NCI-H2081 (cell line): ENCODE data around the gene MREG.
"Not testable (repeated sequence)": the region's sequence is repeated elsewhere in the genome, so short reads cannot be mapped to it uniquely, and the experiment has no call there.

Source experiments
- DNase-seq, 2 experiments: peaks; one replicate each; lab custom pipeline; 2025; lab: John Stamatoyannopoulos, UW

Gene MREG

GRCh38 chr2:216021768-216022565 lies 8.6 kb upstream of the MREG start:
- DNase-seq: no peak

- no peak for DNase-seq
Observed at GRCh38 chr2:216018709-216019108, 5.4 kb upstream of the MREG start.

- no peak for DNase-seq
Observed at GRCh38 chr2:216017365-216017764, 4.0 kb upstream of the MREG start.

GRCh38 chr2:216016581-216016980 lies 3.2 kb upstream of the MREG start:
- no peak for DNase-seq

GRCh38 chr2:216015722-216016464 lies 2.5 kb upstream of the MREG start:
- DNase-seq: peak; percentile 6 to 60

GRCh38 chr2:216014986-216015385 lies 1.6 kb upstream of the MREG start:
- DNase-seq: no peak

- no peak for DNase-seq
Observed at GRCh38 chr2:216014006-216014405, 655 bp upstream of the MREG start.

GRCh38 chr2:216012830-216013079 lies 596 bp downstream of the MREG start:
- DNase-seq: no peak

- DNase-seq: no peak
Observed at GRCh38 chr2:216012133-216012829, 1.1 kb downstream of the MREG start.

- DNase-seq: not testable (repeated sequence)
Observed at GRCh38 chr2:216009215-216009614, 4.1 kb downstream of the MREG start.

GRCh38 chr2:216008387-216008786 lies 5.0 kb downstream of the MREG start:
- no peak for DNase-seq

- no peak for DNase-seq
Observed at GRCh38 chr2:216006164-216006663, 7.1 kb downstream of the MREG start.

GRCh38 chr2:216004697-216005283 lies 8.6 kb downstream of the MREG start:
- DNase-seq: no peak

GRCh38 chr2:216003876-216004696 lies 9.3 kb downstream of the MREG start:
- DNase-seq: no peak

GRCh38 chr2:216002693-216003092 lies 10.7 kb downstream of the MREG start:
- no peak for DNase-seq

GRCh38 chr2:216002101-216002678 lies 11.2 kb downstream of the MREG start:
- DNase-seq: no peak

GRCh38 chr2:216001216-216002100 lies 11.9 kb downstream of the MREG start:
- DNase-seq: no peak

GRCh38 chr2:215998636-215999035 lies 14.7 kb downstream of the MREG start:
- DNase-seq: no peak

- no peak for DNase-seq
Observed at GRCh38 chr2:215997219-215997618, 16.1 kb downstream of the MREG start.

- DNase-seq: no peak
Observed at GRCh38 chr2:215994911-215995310, 18.4 kb downstream of the MREG start.
